Subcutaneous adipose tissue (tissue), 4 donors: ENCODE measurements around the gene SGMS1. TPM values are rescaled to one million over a fixed set of nuclear protein-coding genes. Genes with fewer than 3 reads are reported as not detected.

ENCODE experiments used
- total RNA-seq, 4 donors: library from RNA; depleted of rRNA; stranded (reverse); fragments of >200 nt; gene quantifications; one replicate each; pipeline ENCODE4 v1.1.0, GENCODE V29; 2016
- TF ChIP-seq, protein P1 (sequence below): fragments of 450-650 bp; IDR thresholded peaks from one replicate; pipeline ENCODE4 v1.5.1; 2016; ENCODE audit warnings: low read depth, mild to moderate bottlenecking, control low read depth, antibody characterized with exemption, moderate library complexity

SGMS1 gene
- total RNA-seq, 4 donors from 2014 or later: 63.9 to 117 (median 87.4) TPM

DNA sequence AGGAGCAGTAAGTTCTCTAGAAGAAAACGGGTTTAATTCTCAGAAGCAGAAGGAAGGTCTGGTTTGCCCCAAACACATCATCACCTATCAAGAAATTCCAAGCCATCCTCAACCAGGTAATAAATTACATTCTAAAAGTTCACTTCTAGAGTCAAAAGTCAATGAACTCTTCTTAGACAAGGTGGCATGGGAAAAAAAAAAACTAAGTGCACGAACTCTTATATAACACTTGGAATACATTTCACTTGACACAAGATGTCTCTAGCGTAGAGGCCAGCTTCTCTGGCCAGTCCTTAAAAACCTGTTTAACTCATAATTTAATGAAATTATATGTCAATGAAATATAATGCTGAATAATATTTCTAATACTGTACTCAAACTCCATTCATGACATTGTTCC lies 200.3 kb downstream of the SGMS1 start:
- TF ChIP-seq, protein P1, sequence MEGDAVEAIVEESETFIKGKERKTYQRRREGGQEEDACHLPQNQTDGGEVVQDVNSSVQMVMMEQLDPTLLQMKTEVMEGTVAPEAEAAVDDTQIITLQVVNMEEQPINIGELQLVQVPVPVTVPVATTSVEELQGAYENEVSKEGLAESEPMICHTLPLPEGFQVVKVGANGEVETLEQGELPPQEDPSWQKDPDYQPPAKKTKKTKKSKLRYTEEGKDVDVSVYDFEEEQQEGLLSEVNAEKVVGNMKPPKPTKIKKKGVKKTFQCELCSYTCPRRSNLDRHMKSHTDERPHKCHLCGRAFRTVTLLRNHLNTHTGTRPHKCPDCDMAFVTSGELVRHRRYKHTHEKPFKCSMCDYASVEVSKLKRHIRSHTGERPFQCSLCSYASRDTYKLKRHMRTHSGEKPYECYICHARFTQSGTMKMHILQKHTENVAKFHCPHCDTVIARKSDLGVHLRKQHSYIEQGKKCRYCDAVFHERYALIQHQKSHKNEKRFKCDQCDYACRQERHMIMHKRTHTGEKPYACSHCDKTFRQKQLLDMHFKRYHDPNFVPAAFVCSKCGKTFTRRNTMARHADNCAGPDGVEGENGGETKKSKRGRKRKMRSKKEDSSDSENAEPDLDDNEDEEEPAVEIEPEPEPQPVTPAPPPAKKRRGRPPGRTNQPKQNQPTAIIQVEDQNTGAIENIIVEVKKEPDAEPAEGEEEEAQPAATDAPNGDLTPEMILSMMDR: no peak

- TF ChIP-seq, protein P1: no peak
Observed at GRCh38 chr10:50422259-50422658, 201.5 kb downstream of the SGMS1 start.

GRCh38 chr10:50421026-50421719 lies 202.6 kb downstream of the SGMS1 start:
- TF ChIP-seq, protein P1: no peak

- TF ChIP-seq, protein P1: no peak
Observed at GRCh38 chr10:50420196-50420595, 203.6 kb downstream of the SGMS1 start.

DNA sequence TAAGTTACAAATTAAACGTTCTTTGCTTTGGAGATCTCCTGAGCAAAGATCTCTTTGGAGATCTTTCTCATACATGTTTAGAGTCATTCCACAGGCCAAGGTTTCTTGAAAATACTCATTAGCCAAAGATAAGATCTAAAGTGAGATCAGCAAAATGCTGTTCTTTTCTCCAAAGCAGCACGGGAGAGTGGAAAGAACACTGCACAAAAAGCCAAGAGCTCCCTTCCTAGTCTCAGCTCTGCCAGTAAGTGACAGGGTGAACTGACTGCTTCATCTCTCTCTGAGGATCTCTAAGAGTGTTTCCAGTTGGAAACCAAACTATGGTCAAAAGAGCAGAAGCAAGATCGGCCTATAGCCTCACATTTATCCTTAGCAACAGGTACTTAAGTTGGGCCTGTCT lies 204.0 kb downstream of the SGMS1 start:
- TF ChIP-seq, protein P1: no peak

GRCh38 chr10:50419091-50419490 lies 204.7 kb downstream of the SGMS1 start:
- TF ChIP-seq, protein P1: no peak

GRCh38 chr10:50417886-50418830 lies 205.6 kb downstream of the SGMS1 start:
- TF ChIP-seq, protein P1: no peak
